Neural cell (in vitro differentiated cells): ENCODE results near the gene CENPI.

Source experiments
- EZH2 ChIP-seq: fragments of 200-600, 300-800 bp; shearing (Covaris generic), sonication (generic); IDR thresholded peaks from 2 replicates; pipeline ENCODE4 v1.6.1; 2014; ENCODE audit warnings: antibody characterized with exemption, low read length, borderline replicate concordance, mild to moderate bottlenecking; ENCODE audit not compliant: insufficient read depth, poor library complexity, severe bottlenecking
- TF ChIP-seq, protein P1 (sequence below): fragments of 450-650 bp; IDR thresholded peaks from 2 replicates; pipeline ENCODE4 v1.5.1; 2014; ENCODE audit warnings: antibody characterized with exemption, mild to moderate bottlenecking, moderate library complexity; ENCODE audit not compliant: poor library complexity, severe bottlenecking

- TF ChIP-seq EZH2: no peak
- TF ChIP-seq, protein P1, sequence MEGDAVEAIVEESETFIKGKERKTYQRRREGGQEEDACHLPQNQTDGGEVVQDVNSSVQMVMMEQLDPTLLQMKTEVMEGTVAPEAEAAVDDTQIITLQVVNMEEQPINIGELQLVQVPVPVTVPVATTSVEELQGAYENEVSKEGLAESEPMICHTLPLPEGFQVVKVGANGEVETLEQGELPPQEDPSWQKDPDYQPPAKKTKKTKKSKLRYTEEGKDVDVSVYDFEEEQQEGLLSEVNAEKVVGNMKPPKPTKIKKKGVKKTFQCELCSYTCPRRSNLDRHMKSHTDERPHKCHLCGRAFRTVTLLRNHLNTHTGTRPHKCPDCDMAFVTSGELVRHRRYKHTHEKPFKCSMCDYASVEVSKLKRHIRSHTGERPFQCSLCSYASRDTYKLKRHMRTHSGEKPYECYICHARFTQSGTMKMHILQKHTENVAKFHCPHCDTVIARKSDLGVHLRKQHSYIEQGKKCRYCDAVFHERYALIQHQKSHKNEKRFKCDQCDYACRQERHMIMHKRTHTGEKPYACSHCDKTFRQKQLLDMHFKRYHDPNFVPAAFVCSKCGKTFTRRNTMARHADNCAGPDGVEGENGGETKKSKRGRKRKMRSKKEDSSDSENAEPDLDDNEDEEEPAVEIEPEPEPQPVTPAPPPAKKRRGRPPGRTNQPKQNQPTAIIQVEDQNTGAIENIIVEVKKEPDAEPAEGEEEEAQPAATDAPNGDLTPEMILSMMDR: no peak
These were observed 17.5 kb upstream of the CENPI start for GRCh38 chrX:101080326-101081124.
